ENCODE results near the gene UBQLN1. TPM values are rescaled to one million over a fixed set of nuclear protein-coding genes. Genes with fewer than 3 reads are reported as not detected.

UBQLN1 gene
- total RNA-seq, 1 experiment from 2014 or later, result 56.3 TPM

DNA sequence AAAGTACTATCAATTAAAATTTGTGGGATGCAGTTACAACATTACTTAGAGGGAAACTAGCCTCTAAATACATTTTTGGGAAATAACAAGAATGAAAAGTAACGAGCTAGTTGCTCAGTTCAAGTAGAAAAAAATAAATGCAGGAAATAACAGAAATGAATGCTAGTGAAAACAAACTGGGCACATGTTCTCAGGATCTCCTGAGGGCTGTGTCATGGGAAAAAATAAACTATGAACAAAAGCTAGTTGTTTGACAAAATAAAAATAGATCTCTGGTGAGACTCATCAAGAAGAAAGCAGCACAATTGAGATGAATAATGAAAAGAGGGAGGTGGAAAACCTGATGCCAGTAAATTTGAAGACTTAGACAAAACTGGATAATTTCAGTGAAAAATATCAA, 68.5 kb downstream of the UBQLN1 start:
- TF ChIP-seq, protein P1, sequence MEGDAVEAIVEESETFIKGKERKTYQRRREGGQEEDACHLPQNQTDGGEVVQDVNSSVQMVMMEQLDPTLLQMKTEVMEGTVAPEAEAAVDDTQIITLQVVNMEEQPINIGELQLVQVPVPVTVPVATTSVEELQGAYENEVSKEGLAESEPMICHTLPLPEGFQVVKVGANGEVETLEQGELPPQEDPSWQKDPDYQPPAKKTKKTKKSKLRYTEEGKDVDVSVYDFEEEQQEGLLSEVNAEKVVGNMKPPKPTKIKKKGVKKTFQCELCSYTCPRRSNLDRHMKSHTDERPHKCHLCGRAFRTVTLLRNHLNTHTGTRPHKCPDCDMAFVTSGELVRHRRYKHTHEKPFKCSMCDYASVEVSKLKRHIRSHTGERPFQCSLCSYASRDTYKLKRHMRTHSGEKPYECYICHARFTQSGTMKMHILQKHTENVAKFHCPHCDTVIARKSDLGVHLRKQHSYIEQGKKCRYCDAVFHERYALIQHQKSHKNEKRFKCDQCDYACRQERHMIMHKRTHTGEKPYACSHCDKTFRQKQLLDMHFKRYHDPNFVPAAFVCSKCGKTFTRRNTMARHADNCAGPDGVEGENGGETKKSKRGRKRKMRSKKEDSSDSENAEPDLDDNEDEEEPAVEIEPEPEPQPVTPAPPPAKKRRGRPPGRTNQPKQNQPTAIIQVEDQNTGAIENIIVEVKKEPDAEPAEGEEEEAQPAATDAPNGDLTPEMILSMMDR (IDR thresholded peaks at IDR 0.05; ENCODE audit: insufficient read depth in 1 of 2, low read depth in 1 of 2, low read length in 1 of 2, severe bottlenecking in 1 of 2, unreplicated experiment in 1 of 2), result no peak
- ChIA-PET CTCF (no interaction called here), POLR2A (no interaction called here)
- Mint-ChIP-seq H3K36me3 (ENCODE audit: insufficient read depth, unreplicated experiment) (peaks cover 5% of the 10 kb centered on the region), H3K4me3 (ENCODE audit: unreplicated experiment) (no peak overlapping the region), H3K27ac (ENCODE audit: unreplicated experiment) (no peak overlapping the region), H3K4me1 (ENCODE audit: low read depth, unreplicated experiment) (peaks cover 6% of the 10 kb centered on the region), H3K9me3 (ENCODE audit: unreplicated experiment) (no peaks in the 10 kb centered on the region), H3K27me3 (ENCODE audit: insufficient read depth, unreplicated experiment) (no peaks in the 10 kb centered on the region)
- intact Hi-C loops (cut with micrococcal nuclease; ENCODE audit: unreplicated experiment), result no loop called here
- no TSS peak for BruUV-seq (replicated peaks)
- Histone ChIP-seq H3K27me3 (replicated peaks; ENCODE audit: control insufficient read depth, insufficient read depth, low read length) (no peaks in the 10 kb centered on the region), H3K4me3 (ENCODE audit: low read depth, low read length) (no peak overlapping the region), H3K36me3 (ENCODE audit: control insufficient read depth, insufficient read depth, low read length) (no peaks in the 10 kb centered on the region), H3K9me3 (no peaks in the 10 kb centered on the region), H3K4me1 (peaks cover 11% of the 10 kb centered on the region; the same call in 1 of the 2 replicates)
- no peak for DNase-seq

DNA sequence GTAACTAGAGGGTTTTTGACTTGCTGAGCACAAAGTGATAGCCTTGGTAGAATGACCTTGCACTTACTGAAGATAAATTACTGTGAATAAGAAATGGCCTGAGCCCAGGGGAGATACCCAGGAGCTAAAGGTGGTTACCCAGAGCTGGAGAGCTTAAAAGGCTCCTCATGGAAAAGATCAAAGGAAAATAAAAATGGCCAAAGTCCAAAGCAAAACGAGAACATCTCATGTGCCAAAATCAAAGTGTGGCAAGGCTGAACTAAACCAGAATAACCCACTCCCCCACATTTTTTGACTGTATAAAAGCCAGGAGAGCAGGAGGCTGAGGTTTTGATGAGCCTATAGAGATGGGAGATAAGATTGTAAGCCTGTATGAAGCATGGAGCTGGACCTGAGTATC, 70.4 kb downstream of the UBQLN1 start:
- TF ChIP-seq, protein P1 (IDR thresholded peaks at IDR 0.05; ENCODE audit: insufficient read depth in 1 of 2, low read depth in 1 of 2, low read length in 1 of 2, severe bottlenecking in 1 of 2, unreplicated experiment in 1 of 2), result no peak
- Mint-ChIP-seq H3K9me3 (ENCODE audit: unreplicated experiment) (no peaks in the 10 kb centered on the region), H3K36me3 (ENCODE audit: insufficient read depth, unreplicated experiment) (no peaks in the 10 kb centered on the region), H3K4me1 (ENCODE audit: low read depth, unreplicated experiment) (peaks cover 6% of the 10 kb centered on the region), H3K27me3 (ENCODE audit: insufficient read depth, unreplicated experiment) (no peaks in the 10 kb centered on the region), H3K4me3 (ENCODE audit: unreplicated experiment) (no peak overlapping the region), H3K27ac (ENCODE audit: unreplicated experiment) (no peak overlapping the region)
- intact Hi-C loops (cut with micrococcal nuclease; ENCODE audit: unreplicated experiment), result loop anchor here (1.0 kb wide), 1 partner anchor 14 kb away; the partner anchor contains the start of gene IDNK
- POLR2A ChIA-PET, result no interaction called here
- DNase-seq, result peak in 1 of 2 experiments; percentile 39
- Histone ChIP-seq H3K27me3 (replicated peaks; ENCODE audit: control insufficient read depth, insufficient read depth, low read length) (no peaks in the 10 kb centered on the region), H3K4me3 (ENCODE audit: low read depth, low read length) (no peak overlapping the region), H3K4me1 (peaks cover 11% of the 10 kb centered on the region; the same call in 1 of the 2 replicates), H3K36me3 (ENCODE audit: control insufficient read depth, insufficient read depth, low read length) (no peaks in the 10 kb centered on the region), H3K9me3 (no peaks in the 10 kb centered on the region)
- CTCF ChIA-PET, result interaction anchor here (0.9 kb wide), 1 partner anchor 17 kb away, joined by 4 read pairs; no protein-coding TSS in a partner anchor
- no TSS peak for BruUV-seq (replicated peaks)

DNA sequence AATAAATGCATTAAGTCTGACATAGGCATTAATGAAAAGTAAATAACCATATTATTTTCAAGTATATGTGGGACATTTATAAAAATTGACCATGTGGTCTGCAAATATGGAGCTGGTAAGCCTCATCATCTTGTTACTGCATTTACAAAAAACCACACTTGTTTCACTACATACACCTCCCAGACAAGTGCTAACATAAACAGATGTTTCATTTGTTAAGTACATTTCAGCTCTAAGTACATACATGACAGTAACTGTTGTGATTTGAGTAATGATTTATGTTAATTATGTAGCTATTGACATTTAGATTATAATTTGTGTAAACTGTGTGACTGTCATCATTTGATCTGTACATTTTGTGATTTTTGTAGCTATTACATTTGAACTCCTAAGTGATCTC, 70.9 kb downstream of the UBQLN1 start:
- TF ChIP-seq, protein P1 (IDR thresholded peaks at IDR 0.05; ENCODE audit: insufficient read depth in 1 of 2, low read depth in 1 of 2, low read length in 1 of 2, severe bottlenecking in 1 of 2, unreplicated experiment in 1 of 2), result no peak
- BruUV-seq (replicated peaks), result no TSS peak
- H3K36me3 Mint-ChIP-seq (ENCODE audit: insufficient read depth, unreplicated experiment), result no peaks in the 10 kb centered on the region
- no peaks in the 10 kb centered on the region for H3K9me3 Mint-ChIP-seq (ENCODE audit: unreplicated experiment)
- Histone ChIP-seq H3K27me3 (replicated peaks; ENCODE audit: control insufficient read depth, insufficient read depth, low read length) (no peaks in the 10 kb centered on the region), H3K36me3 (ENCODE audit: control insufficient read depth, insufficient read depth, low read length) (no peaks in the 10 kb centered on the region), H3K4me3 (ENCODE audit: low read depth, low read length) (no peak overlapping the region), H3K9me3 (no peaks in the 10 kb centered on the region), H3K4me1 (peaks cover 11% of the 10 kb centered on the region; the same call in 1 of the 2 replicates)
- H3K4me1 Mint-ChIP-seq (ENCODE audit: low read depth, unreplicated experiment), result peaks cover 6% of the 10 kb centered on the region
- ChIA-PET POLR2A (no interaction called here), CTCF (interaction anchor here (0.9 kb wide), 1 partner anchor 16 kb away, joined by 4 read pairs; no protein-coding TSS in a partner anchor)
- no peaks in the 10 kb centered on the region for H3K27me3 Mint-ChIP-seq (ENCODE audit: insufficient read depth, unreplicated experiment)
- intact Hi-C loops (cut with micrococcal nuclease; ENCODE audit: unreplicated experiment), result loop anchor here (1.0 kb wide), 1 partner anchor 14 kb away; the partner anchor contains the start of gene IDNK
- H3K4me3 Mint-ChIP-seq (ENCODE audit: unreplicated experiment), result no peak overlapping the region
- no peak overlapping the region for H3K27ac Mint-ChIP-seq (ENCODE audit: unreplicated experiment)
- no peak for DNase-seq

Data from Caco-2 (cell line).